ENCODE results near the gene PCCA.

GRCh38 chr13:100480676-100481075 is 391.8 kb downstream of the PCCA start:
- TF ChIP-seq CTCF (IDR thresholded peaks at IDR 0.05): no peak
- TF ChIP-seq EZH2 (IDR thresholded peaks at IDR 0.05; ENCODE audit: borderline replicate concordance, insufficient read depth, low read depth, low read length, poor library complexity, severe bottlenecking): no peak
